HG03108 (cell line): ENCODE measurements around the gene SNPH.

Source experiments
- ATAC-seq: cut with Tn5 transposase; IDR thresholded peaks from one replicate; pipeline ENCODE4 v1.9.1; 2021; ENCODE audit warnings: moderate library complexity; ENCODE audit not compliant: unreplicated experiment

Gene SNPH

GRCh38 chr20:1264727-1265126, 1.4 kb upstream of the SNPH start:
- ATAC-seq: no peak

- ATAC-seq: no peak
Observed at GRCh38 chr20:1265226-1265915, 723 bp upstream of the SNPH start.

GRCh38 chr20:1265916-1266166, 253 bp upstream of the SNPH start:
- ATAC-seq: no peak

- ATAC-seq: no peak
Observed at GRCh38 chr20:1267161-1267560, 1.1 kb downstream of the SNPH start.

GRCh38 chr20:1267809-1268374, 1.8 kb downstream of the SNPH start:
- ATAC-seq: no peak

- no peak for ATAC-seq
Observed at GRCh38 chr20:1269235-1269634, 3.1 kb downstream of the SNPH start.

GRCh38 chr20:1269850-1270249, 3.8 kb downstream of the SNPH start:
- ATAC-seq: no peak

- no peak for ATAC-seq
Observed at GRCh38 chr20:1272368-1273100, 6.4 kb downstream of the SNPH start.

GRCh38 chr20:1273366-1273765, 7.3 kb downstream of the SNPH start:
- ATAC-seq: no peak

GRCh38 chr20:1274485-1275311, 8.6 kb downstream of the SNPH start:
- ATAC-seq: no peak

GRCh38 chr20:1275919-1276318, 9.8 kb downstream of the SNPH start:
- no peak for ATAC-seq

- no peak for ATAC-seq
Observed at GRCh38 chr20:1277529-1278322, 11.6 kb downstream of the SNPH start.

GRCh38 chr20:1278993-1279392, 12.9 kb downstream of the SNPH start:
- no peak for ATAC-seq

- ATAC-seq: no peak
Observed at GRCh38 chr20:1280195-1281102, 14.4 kb downstream of the SNPH start.

- no peak for ATAC-seq
Observed at GRCh38 chr20:1281279-1282057, 15.4 kb downstream of the SNPH start.

GRCh38 chr20:1282966-1283365, 16.9 kb downstream of the SNPH start:
- ATAC-seq: no peak

- ATAC-seq: no peak
Observed at GRCh38 chr20:1283522-1284510, 17.7 kb downstream of the SNPH start.
